Measurements from ENCODE around the gene CBX8. TPM values are rescaled to one million over a fixed set of nuclear protein-coding genes. Genes with fewer than 3 reads are reported as not detected.

Gene CBX8
- total and polyA plus RNA-seq, 2 of the 13 experiments (the other 11 are each of a cell fraction or from before 2014, with no cell fraction given): 0.34 to 12.6 TPM

- no peak for TF ChIP-seq ZNF274 (CRISPR knock-in tag; IDR thresholded peaks at IDR 0.05)
- TF ChIP-seq ZNF331 (CRISPR knock-in tag; IDR thresholded peaks at IDR 0.05): 0 out of 2 replicates have a peak, but pooled peaks have one; percentile 26
- TF ChIP-seq EED (CRISPR knock-in tag; IDR thresholded peaks at IDR 0.05): no peak
- TF ChIP-seq, protein P1, sequence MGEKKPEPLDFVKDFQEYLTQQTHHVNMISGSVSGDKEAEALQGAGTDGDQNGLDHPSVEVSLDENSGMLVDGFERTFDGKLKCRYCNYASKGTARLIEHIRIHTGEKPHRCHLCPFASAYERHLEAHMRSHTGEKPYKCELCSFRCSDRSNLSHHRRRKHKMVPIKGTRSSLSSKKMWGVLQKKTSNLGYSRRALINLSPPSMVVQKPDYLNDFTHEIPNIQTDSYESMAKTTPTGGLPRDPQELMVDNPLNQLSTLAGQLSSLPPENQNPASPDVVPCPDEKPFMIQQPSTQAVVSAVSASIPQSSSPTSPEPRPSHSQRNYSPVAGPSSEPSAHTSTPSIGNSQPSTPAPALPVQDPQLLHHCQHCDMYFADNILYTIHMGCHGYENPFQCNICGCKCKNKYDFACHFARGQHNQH (CRISPR knock-in tag; IDR thresholded peaks at IDR 0.05): no peak
- TF ChIP-seq ZNF263 (CRISPR knock-in tag; IDR thresholded peaks at IDR 0.05): no peak
- TF ChIP-seq ARNTL (CRISPR knock-in tag; IDR thresholded peaks at IDR 0.05): no peak
- no peak for TF ChIP-seq ZFP36L1 (CRISPR knock-in tag; IDR thresholded peaks at IDR 0.05)
- TF ChIP-seq CHD4 (IDR thresholded peaks at IDR 0.05; ENCODE audit: borderline replicate concordance, low read length): no peak
- no peak for TF ChIP-seq SNAPC5 (CRISPR knock-in tag; IDR thresholded peaks at IDR 0.05; ENCODE audit: borderline replicate concordance)
- no peak for TF ChIP-seq ELF3 (CRISPR knock-in tag; IDR thresholded peaks at IDR 0.05)
- no peak for TF ChIP-seq RBFOX2 (IDR thresholded peaks at IDR 0.05; ENCODE audit: low read depth, low read length)
- TF ChIP-seq KDM1A (CRISPR knock-in tag; IDR thresholded peaks at IDR 0.05): no peak
- no peak for TF ChIP-seq POLR2AphosphoS2 (IDR thresholded peaks at IDR 0.05; ENCODE audit: low read depth, low read length)
- TF ChIP-seq ZNF343 (CRISPR knock-in tag; IDR thresholded peaks at IDR 0.05): no peak
- no peak for TF ChIP-seq ZNF382 (CRISPR knock-in tag; IDR thresholded peaks at IDR 0.05; ENCODE audit: borderline replicate concordance)
- TF ChIP-seq CBX2 (IDR thresholded peaks at IDR 0.05; ENCODE audit: low read depth, low read length): no peak
- TF ChIP-seq CBX2 (CRISPR knock-in tag; IDR thresholded peaks at IDR 0.05; ENCODE audit: low read depth): no peak
- no peak for TF ChIP-seq GTF3A (CRISPR knock-in tag; conservative IDR thresholded peaks at IDR 0.05)
- TF ChIP-seq PCBP1 (IDR thresholded peaks at IDR 0.05; ENCODE audit: borderline replicate concordance, low read depth, low read length): peak; percentile 97
- no peak for TF ChIP-seq ZNF251 (CRISPR knock-in tag; IDR thresholded peaks at IDR 0.05)
- TF ChIP-seq ZBTB38 (CRISPR knock-in tag; IDR thresholded peaks at IDR 0.05): no peak
- no peak for TF ChIP-seq TMF1 (CRISPR knock-in tag; IDR thresholded peaks at IDR 0.05; ENCODE audit: low read depth)
- TF ChIP-seq PHF21A (CRISPR knock-in tag; IDR thresholded peaks at IDR 0.05): no peak
- no peak for TF ChIP-seq NFRKB (IDR thresholded peaks at IDR 0.05)
- TF ChIP-seq REL (CRISPR knock-in tag; conservative IDR thresholded peaks at IDR 0.05): 0 out of 2 replicates have a peak, but pooled peaks have one; percentile 28
- TF ChIP-seq ZNF431 (CRISPR knock-in tag; IDR thresholded peaks at IDR 0.05; ENCODE audit: borderline replicate concordance, low read depth): no peak
- no peak for TF ChIP-seq KAT2B (IDR thresholded peaks at IDR 0.05; ENCODE audit: borderline replicate concordance, low read depth, low read length)
- TF ChIP-seq ZNF333 (CRISPR knock-in tag; IDR thresholded peaks at IDR 0.05; ENCODE audit: borderline replicate concordance): no peak
These were observed 41.8 kb upstream of the CBX8 start (continued) for GRCh38 chr17:79838522-79839274.

Measured in HepG2 (cell line).